SKM-1 treated with dmso at 0.1 percent for 144 hours (cell line): ENCODE measurements around the gene SBNO2.
"Not testable (repeated sequence)": the region's sequence is repeated elsewhere in the genome, so short reads cannot be mapped to it uniquely, and the experiment has no call there.

Source experiments
- DNase-seq: peaks from one replicate; lab custom pipeline; 2025; ENCODE audit not compliant: unreplicated experiment; lab: John Stamatoyannopoulos, UW

SBNO2 gene

DNA sequence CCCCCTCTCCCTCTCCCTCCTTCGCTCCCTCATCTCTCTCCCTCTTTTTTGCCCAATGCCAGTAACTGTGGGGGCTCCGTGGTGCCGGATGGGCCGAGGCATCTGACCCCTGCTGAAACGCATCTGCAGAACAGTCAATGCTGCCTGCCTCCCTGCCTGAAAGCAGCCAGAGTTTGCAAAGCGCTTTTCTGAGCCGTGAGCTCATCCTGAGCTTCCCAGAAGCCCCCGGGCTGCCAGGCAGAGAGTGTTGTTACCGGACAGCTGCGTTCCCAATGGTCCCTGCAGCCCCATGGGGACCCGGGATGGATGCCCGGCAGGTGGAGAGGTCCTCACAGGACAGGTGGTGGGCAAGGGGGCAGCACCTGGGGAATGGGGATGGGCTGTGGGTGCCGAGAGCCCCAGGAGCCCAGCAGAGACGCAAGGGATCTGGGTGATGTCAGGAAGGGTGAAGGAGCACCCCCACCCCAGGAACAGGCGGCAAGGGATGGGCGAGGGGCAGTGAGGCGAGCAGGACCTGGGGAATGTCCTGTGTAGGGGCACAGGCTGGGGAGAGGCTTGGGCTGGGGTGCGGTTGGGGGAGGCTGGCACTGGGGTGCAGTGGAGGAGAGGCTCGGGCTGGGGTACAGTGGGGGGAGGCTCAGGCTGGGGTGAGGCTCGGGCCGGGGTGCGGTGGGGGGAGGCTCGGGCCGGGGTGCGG, 37.3 kb downstream of the SBNO2 start:
- DNase-seq = no peak

DNA sequence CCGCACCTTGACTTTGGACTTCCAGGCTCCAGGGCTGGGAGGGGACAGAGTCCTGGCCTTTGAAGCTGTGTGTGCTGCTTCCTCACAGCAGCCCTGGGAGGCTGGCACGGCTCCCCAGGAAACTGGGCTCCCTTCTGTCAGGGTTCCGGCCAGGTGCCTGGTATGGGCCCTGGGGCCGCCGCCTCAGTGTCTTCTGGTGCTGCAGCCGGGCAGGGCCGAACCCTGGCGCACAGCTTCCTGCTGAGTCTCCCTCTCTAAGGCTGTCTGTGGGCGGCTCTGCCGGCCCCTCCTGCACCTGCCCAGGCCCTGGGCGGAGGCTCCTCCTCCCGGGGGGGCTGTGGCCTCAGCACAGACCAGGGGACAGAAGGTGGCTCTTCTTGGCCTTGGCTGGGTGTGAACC, 37.9 kb downstream of the SBNO2 start:
- DNase-seq = no peak

DNA sequence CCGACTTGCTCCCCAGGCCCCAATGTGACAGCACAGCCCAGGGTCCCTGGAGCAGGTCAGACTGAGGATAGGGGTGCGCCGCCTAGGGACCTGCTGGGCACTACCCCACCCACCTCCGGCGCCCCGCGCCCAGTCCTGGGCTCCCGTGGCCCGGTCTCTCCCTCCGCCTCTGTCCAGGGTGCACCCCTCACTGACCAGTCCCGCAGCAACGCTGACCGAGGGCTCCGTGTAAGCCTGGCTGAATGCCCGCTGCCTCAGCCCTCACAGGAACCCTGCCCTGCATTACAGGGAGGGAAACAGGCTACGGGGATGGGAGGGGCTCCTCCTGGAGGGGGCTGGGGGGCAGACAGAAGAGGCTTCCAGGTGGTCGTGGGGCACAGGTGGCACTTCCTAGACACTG, 38.6 kb downstream of the SBNO2 start:
- no peak for DNase-seq

DNA sequence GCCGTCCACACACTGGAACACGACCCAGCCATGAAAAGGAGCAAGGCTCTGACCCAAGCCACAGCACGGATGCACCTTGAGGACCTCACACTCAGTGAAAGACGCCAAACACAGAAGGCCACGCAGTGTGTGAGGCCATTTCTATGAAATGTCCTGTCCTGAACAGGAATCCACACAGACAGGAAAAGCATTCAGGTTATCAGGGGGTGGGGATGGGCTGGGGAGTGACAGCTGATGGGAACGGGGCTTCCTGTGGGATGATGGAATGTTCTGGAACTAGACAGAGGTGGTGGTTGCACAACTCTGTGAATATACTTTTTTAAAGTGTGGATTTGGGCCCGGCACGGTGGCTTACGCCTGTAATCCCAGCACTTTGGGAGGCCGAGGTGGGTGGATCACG, 39.6 kb downstream of the SBNO2 start:
- no peak for DNase-seq

DNA sequence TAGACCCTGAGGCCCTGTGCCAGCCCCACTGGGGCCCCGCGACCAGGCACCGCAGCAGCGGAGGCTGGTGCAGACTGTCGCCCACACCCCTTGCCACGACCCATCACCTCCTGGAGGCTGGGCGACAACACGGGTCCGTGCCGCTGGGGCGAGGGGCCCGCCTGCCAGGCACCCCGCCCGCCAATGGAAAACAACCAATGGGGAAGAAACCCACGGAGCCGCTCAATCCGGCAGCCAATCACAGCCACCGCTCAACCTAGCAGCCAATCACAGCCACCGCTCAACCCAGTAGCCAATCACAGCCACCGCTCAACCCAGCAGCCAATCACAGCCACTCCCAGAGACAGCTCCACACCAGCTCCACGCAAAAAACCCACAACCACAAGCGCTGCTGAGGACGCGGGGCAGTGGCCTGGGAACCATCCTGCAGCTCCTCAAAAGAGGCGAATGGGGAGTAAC, 40.6 kb downstream of the SBNO2 start:
- DNase-seq = no peak

DNA sequence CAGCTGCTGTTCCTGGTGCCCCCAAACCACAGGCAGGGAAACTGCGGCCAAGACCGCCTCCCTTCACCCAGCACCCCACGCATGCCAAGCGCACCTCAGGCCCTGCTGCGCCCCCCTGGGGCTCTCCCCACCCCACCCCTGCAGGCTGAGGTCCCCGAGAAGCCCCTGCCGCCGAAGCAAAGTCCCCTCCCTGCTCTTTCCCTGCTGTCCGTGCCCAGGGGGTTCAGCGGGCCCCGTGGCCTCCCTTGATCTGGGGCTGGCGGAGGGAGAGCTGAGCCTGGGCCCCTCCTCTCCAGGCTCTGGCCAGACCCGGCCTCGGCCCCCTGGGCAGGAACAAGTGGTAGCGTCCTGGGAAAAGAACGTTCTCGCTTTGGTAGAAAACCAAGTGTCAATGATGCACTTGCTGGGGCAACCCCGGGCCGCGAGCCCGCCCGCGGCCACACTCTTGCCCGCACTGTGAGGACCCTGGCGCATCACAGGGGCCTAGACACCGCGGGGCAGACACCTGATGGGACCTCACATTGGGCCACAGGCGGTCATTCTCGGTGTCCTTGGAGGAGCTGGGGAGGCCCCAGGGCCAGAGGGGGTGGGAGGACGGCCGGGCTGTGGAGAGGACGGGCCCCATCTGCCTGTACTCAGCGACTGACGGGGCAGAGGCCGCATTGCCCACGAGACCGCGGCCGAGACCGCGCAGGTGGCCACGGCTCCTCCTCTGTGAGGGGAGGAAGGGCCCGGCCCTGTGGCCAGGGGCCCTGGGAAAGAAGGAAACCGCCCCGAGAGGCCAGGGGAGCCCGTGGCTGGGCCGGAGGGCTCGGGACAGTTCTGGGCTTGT, 41.3 kb downstream of the SBNO2 start:
- DNase-seq = peak; percentile 4

DNA sequence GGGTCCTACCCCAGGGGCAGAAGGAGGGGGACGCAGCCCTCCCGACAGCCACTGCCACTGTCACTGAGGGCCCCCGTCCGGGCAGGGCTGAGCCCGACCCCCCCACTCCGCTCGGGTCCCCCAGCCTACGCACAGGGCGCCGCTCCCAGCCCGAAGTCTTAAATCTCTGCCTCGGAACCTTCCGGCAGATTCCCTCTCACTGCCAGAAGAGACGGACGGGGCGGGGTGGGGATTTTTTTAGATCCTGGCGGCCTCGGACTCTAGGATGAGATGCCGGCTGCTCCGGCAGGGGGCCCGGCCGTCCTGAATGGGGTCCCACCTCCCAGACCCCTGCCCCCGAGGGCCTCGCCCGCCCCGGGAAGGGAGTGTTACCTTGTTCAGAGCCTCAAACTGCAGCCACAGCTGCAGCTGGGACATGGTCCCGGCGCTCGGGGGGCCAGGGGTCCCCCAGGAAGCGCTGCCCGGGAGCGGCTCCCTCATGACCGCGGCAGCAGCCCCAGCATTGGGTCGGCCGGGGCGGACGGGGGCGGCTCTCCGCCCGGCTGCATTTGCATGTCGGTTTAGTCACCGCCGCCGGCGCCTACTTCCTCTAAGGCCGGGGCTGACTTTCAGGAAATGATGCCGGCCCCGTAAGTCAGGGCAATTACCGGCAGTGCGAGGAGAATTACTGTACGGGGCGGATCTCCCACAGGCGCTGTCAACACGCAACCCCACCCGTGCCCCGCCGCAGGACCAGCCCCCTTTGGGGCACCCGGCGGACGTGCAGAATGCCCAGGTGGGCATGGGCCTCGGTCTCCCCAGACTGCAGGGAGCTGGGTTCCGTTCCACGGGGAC, 42.1 kb downstream of the SBNO2 start:
- DNase-seq = peak; percentile 80

DNA sequence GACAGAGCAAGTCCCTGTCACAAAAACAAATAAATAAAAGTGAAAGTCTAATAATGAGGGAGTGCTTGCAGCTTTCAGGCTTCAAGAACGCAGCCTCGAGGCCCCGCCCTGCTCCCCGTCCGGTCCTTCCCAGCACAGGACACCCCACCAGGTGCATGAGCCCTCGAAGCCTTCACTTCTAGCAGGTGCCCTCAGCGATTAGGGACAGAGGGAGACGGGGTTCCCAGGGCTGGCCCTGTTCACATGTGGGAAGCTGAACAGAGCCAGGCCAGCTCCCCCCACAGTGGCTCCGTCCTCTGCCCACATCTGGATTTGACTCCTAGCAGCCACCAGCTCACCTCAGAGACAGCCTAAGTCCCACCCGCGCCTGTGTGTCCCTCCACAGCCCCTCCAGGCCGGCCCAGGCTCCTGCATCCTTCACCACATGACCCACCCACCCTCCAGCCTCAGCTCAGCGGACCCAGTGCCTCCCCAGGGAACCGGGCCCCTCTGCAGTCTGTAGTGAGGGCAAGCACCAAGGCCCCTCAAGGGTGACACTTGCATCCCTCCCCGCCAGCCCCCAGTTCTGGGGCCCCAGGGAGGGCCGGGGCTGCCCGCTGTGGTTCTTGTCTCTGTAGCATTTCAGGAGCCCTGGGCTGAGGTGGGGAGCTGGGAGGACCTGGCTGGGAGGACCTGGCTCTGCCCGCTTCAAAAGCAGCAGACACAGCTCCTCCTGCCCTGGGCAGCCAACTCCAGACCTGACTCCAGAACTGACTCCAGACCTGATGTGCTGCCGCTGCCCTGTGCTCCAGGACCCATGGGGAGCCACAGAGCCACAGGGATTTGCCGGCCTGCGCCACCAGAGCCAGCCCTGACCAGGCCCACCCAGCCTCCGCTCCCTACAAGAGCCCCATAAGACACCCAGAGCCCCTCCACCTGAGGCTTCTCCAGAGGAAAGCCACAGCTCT, 43.0 kb downstream of the SBNO2 start:
- no peak for DNase-seq

DNA sequence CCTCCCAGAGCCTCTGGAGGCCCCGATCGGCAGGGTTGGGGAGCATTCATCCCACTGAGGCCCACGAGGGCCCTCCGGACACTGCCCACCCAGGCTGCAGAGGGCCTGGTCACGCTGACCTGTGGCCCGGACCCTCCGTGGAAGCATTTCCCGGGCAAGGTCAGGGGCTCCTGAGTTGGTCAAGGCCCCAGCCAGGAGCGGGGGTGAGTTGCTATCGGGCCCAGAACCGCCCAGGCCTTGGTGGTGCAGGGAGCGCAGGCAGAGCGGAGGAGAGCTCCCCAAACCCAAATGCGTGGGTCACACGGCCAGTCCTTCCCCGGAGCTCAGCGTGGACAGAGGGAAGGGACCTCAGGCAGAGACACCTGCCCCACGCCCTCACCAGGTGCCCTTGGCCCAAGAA, 44.5 kb downstream of the SBNO2 start:
- DNase-seq = no peak

DNA sequence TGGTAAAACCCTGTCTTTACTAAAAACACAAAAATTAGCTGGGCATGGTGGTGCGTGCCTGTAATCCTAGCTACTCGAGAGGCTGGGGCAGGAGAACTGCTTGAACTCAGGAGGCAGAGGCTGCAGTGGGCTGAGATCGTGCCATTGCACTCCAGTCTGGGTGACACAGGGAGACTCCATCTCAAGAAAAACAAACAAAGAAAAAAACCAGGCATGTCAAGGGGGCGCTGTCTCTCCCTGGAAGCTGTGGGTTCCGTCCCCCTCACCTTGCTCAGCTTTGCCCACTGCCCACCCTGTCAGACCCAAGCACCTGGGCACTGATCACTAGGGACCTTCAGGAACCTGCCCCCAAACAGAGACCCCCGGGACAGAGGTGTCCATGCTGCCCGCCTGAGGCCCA, 45.0 kb downstream of the SBNO2 start:
- not testable (repeated sequence) for DNase-seq

DNA sequence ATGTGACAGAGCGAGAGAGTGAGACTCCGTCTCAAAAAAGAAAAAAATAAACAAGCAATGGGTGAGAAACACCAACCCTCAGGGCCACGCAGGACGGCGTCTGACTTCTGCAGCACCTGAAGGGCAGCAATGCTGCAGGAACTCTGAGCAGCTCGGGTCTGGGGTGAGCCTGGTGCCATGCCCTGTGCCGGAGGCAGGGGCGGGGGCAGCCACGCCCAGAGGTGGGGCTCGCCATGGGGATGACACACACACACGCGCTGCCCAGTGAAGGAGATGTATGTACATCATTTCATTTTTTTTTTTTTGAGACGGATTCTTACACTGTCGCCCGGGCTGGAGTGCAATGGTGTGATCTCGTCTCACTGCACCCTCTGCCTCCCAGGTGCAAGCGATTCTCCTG, 46.0 kb downstream of the SBNO2 start:
- DNase-seq = no peak

DNA sequence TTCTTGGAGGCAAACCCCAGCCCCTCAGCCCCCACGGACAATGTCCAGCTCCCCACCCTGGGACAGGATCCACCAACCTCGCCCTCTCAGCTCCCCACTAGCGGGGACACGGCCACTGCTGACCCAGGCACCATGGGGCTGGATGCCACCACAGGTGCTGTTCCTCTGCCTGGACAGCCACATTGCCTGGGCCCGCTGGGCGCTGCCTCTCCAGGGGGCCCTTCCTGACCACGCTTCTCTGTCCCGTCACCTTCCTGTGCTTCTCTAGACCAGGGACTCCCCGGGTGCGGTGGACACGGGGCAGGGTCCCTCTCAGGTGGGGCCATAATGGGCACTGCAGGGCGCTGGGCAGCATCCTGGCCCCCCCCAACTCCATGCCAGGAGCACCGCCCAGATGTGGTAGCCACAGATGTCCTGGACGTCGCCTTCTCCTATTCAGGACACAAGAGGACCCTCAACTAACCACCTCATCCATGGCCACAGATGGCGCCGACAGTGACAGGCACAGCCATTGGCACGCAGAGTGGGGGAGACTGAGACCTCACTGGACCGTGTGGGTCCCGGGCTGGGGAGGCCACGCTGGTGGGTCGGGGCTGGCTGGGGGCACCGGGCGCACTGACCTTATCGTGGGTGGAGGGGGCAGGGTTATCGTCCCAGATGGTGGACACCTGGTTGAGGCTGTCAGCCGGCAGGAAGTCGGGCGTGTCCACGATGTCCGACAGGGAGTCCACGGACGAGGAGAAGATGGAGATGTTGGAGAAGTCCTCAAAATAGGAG, 46.9 kb downstream of the SBNO2 start:
- no peak for DNase-seq

DNA sequence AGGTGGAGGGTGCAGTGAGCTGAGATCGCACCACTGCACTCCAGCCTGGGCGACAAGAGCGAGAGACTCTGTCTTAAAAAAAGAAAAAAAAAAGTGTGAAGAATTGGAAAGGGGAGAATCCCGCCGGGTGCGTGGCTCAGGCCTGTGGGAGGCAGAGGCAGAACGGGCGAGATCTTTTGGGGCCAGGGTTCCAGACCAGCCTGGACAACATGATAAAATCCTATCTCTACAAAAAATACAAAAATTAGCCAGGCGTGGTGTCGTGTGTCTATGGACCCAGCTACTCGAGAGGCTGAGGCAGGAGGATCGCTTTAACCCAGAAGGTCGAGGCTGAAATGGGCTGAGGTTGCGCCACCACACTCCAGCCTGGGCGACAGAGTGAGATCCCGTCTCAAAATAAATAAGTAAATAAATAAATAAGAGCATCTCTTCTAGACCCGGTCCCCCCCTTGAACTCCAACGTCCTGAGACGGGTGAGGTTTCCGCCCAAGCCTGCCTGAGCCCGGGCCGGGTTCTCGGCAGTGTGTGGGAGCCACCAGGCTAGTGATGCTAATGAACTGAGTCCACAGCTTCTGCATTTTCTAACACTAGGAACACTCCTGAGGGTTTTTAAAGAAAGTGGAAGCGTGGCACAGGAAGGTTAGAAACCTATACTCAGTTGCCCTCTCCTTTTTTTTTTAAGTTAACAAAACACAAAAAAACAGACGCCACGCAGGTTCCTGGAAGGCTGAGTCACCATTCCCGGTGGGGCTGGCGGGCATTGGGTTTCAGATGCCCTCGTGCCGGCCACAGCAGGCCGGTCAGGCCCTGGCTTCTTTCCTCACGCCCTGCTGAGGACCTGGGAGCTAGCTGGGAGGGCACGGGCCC, 48.2 kb downstream of the SBNO2 start:
- DNase-seq = no peak

DNA sequence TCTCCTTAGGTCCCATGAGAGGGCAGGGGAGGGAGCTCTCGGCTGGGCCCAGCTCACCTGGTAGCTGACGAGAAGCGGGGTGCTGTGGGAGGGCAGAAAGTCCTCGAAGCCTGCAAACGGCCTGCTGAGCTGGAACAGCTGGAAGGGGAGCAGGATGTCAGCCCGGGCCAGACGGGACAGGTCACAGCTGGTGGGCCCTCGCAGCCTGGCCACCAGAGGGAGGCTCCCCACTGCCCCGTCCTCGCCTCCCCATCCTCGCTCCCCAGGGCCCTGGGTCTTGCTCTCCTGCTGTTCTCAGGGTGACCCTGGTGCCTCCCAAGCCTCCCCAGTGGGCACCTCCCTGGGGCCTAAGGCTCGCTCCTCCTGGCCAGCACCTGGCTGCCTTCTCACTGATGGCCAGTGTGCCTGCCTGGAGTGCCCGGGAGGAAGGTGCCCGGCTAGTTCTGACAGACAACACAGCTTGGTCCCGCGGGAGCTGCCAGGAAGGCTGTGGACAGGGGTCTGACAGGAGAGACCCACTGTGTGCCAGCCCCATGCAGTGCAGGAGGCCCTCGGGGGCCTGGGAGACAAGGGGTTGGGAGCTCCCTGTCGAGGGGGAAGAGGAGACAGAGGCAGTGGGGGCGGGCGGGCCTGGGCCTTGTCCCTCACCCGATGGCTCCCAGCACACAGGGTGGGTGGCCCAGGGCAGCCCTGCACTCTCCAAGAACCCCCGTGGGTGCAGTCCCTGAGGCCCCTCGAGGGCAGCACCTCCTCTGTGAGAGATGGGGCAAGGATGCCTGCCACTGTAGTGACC, 50.0 kb downstream of the SBNO2 start:
- DNase-seq = no peak

DNA sequence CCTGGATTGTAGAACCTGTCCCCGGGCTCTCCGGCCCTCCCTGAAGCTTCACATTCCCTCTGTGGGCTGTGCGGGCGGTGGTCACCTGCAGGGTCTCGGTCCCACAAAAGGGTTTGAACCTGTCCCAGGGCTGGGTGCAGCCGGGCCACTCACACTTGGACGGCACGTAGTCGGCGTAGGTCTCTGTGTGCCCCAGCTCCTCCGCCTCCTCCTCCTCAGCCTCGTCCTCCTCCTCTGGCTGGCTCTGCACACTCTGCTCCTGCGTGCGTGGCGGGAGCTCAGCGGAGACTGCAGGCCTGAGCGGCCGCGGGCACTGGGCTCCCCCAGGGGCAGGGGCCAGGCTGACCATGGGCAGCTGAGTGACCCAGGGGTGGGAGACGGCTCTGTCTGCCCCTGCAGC, 50.7 kb downstream of the SBNO2 start:
- DNase-seq = no peak

DNA sequence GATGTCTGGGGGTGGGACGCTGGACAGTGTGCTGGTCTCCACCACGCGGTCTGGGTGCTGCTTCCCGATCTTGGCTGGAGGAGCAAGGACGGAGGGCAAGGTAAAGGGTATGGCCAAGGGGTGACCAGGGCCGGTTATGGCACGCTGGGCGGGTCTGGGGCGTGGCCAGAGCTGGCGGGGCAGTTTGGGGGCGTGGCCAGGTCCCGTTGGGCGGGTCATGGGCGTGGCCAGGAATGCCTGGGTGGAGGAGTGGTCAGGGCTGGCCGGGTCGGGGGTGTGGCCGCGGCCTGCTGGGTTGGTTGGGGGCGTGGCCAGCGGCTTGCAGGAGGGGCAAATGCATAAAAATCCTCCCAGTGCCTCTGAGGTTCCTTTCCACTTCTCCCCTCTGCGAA, 51.1 kb downstream of the SBNO2 start:
- DNase-seq = peak; percentile 33

DNA sequence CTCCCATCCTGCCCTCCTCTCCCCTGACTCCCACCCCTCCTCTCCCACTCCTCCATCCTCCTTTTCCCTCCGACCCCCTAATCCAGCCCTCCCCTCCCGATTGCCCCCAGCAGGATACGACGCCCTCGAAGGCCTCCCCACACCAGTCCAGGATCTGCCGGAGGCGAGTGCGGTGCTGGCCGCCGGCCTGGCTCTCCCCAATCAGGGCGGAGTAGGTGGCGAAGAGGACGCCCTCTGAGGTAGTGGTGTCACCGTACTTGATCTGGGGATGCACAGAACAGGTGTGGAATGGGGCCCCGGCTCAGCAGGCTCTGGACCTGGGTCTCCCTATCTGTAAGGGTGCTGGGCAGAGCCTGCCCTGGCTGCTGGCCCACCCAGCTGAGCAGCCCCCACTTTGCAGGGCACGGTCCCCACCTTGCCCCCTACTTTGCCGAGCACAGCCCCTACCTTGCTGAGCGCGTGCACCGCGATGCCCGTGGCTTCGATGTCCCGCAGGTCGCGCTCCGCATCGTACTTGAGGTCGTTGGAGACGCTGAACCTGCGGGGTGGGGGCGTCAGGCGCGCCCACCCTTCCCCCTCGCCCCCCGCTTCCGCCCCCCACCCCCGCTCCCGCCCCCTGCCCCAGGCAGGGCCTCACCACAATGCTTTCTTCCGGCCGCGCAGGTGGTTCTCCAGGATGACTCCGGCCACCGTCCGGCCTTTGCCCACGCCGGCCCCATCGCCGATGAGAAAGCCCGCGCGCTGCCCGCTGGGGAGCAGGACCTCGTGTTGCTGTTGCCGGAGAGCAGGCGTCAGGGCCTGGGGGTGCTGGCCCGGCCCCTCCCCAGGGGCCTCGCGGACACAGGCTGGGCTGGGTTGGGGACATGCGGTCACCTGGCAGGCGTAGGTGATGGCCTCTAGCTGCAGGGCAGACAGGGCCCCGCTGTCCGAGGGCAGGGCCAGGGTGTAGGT, 51.8 kb downstream of the SBNO2 start:
- no peak for DNase-seq
